HepG2 (cell line): ENCODE data around the gene PRKN. TPM values are rescaled to one million over a fixed set of nuclear protein-coding genes. Genes with fewer than 3 reads are reported as not detected.

Experiments used
- ATAC-seq: fragments of 200-7000 bp; cut with Tn5 transposase; 3 replicates; pipeline ENCODE4 v1.9.1; 2020; ENCODE audit warnings: mild to moderate bottlenecking, moderate library complexity
- BruUV-seq: library from RNA; stranded (reverse); fragments of 400-500 nt; replicated peaks from 2 replicates; lab custom pipeline; 2021; lab: Mats Ljungman, UMichigan
- CTCF ChIA-PET: fragments of 300-600 bp; formaldehyde crosslinking; extraction: SDS; loops from one replicate; lab custom pipeline; 2021; ENCODE audit warnings: low total read pairs, inconsistent platforms, low intra/inter-chr PET ratio; lab: Yijun Ruan, JAX
- POLR2A ChIA-PET: fragments of 350-600 bp; sonication (Branson Sonifier 250); formaldehyde crosslinking; loops from one replicate; lab custom pipeline; 2020; ENCODE audit warnings: antibody characterized with exemption, inconsistent platforms; lab: Yijun Ruan, JAX
- DNase-seq: peaks from one replicate; pipeline ENCODE4 v3.0.0-alpha.2; 2015; ENCODE audit warnings: low spot score
- FAIRE-seq: peaks from 3 replicates; lab custom pipeline; 2011; peaks lifted over from hg19 to GRCh38; lab: Jason Lieb, UNC
- H2AFZ ChIP-seq: one replicate; pipeline ENCODE4 v1.6.1; 2011; ENCODE audit warnings: low read length, inconsistent platforms
- H3K27ac ChIP-seq: fragments of 300-600 bp; 3 replicates; pipeline ENCODE4 v1.8.0; 2011; ENCODE audit warnings: mixed run types, mild to moderate bottlenecking, mixed read lengths, low read length, inconsistent platforms; ENCODE audit not compliant: insufficient read depth; ENCODE audit errors: extremely low read length
- H3K27me3 ChIP-seq, 2 experiments: fragments of 200-600 bp in 1 of 2; 2 replicates in 1 of 2; 3 replicates in 1 of 2; pipeline versions ENCODE4 v1.6.0 to v1.8.0; 2011; ENCODE audit warnings: low read length in 2 of 2, mild to moderate bottlenecking in 2 of 2, moderate library complexity in 2 of 2, inconsistent platforms in 1 of 2; ENCODE audit not compliant: insufficient read depth in 2 of 2, control insufficient read depth in 1 of 2
- H3K36me3 ChIP-seq, 2 experiments: fragments of 200-600 bp in 1 of 2; replicated peaks in 1 of 2; 2 replicates in 1 of 2; 3 replicates in 1 of 2; pipeline versions ENCODE4 v1.5.1 to v1.8.0; 2011; ENCODE audit warnings: low read length in 2 of 2, inconsistent platforms in 1 of 2; ENCODE audit not compliant: insufficient read depth in 2 of 2, control insufficient read depth in 1 of 2
- H3K4me1 ChIP-seq: 2 replicates; pipeline ENCODE4 v1.5.1; 2012; ENCODE audit warnings: low read length, inconsistent platforms; ENCODE audit not compliant: insufficient read depth
- H3K4me2 ChIP-seq: 2 replicates; pipeline ENCODE4 v1.6.0; 2011; ENCODE audit warnings: low read depth, low read length, inconsistent platforms
- H3K4me3 ChIP-seq, 3 experiments: fragments of 200-600 bp in 1 of 3; sonication (generic), shearing (Covaris generic) in 1 of 3; replicated peaks in 1 of 3; 2 replicates each; pipeline ENCODE4 v1.5.1; 2011 to 2016; ENCODE audit warnings: low read length in 3 of 3, inconsistent platforms in 2 of 3, low read depth in 2 of 3, mild to moderate bottlenecking in 2 of 3, control low read depth in 1 of 3, mixed read lengths in 1 of 3; ENCODE audit not compliant: insufficient read depth in 1 of 3
- H3K79me2 ChIP-seq: one replicate; pipeline ENCODE4 v1.6.1; 2011; ENCODE audit warnings: low read length, inconsistent platforms; ENCODE audit not compliant: insufficient read depth
- H3K9ac ChIP-seq: 2 replicates; pipeline ENCODE4 v1.6.0; 2011; ENCODE audit warnings: mild to moderate bottlenecking, low read depth, low read length, inconsistent platforms; ENCODE audit not compliant: insufficient read depth
- H3K9me3 ChIP-seq: 2 replicates; pipeline ENCODE4 v1.5.1; 2012; ENCODE audit warnings: mild to moderate bottlenecking, low read length
- H4K20me1 ChIP-seq: 2 replicates; pipeline ENCODE4 v1.6.0; 2011; ENCODE audit warnings: inconsistent platforms, mild to moderate bottlenecking, low read length, moderate library complexity; ENCODE audit not compliant: insufficient read depth
- CBFB ChIP-seq: sonication (generic); formaldehyde crosslinking; IDR thresholded peaks from 2 replicates; pipeline ENCODE4 v1.4.0; 2020; ENCODE audit warnings: missing genetic modification reagents
- HHEX ChIP-seq: IDR thresholded peaks from 2 replicates; pipeline ENCODE4 v1.6.1; 2016; ENCODE audit warnings: control low read depth
- JDP2 ChIP-seq: sonication (generic); formaldehyde crosslinking; IDR thresholded peaks from 2 replicates; pipeline ENCODE4 v1.8.1; 2022; ENCODE audit warnings: missing genetic modification reagents, borderline replicate concordance
- MTF2 ChIP-seq: sonication (generic); formaldehyde crosslinking; IDR thresholded peaks from 2 replicates; pipeline ENCODE4 v1.5.0; 2020; ENCODE audit warnings: missing genetic modification reagents, borderline replicate concordance
- SNRNP70 ChIP-seq: fragments of 200-400 bp; formaldehyde crosslinking; IDR thresholded peaks from 2 replicates; pipeline ENCODE4 v1.6.1; 2017; ENCODE audit warnings: mild to moderate bottlenecking, low read depth, low read length, moderate library complexity
- TARDBP ChIP-seq: sonication (generic); formaldehyde crosslinking; IDR thresholded peaks from 2 replicates; pipeline ENCODE4 v1.8.0; 2022; ENCODE audit warnings: mild to moderate bottlenecking, missing genetic modification reagents
- ZNF350 ChIP-seq: sonication (generic); formaldehyde crosslinking; IDR thresholded peaks from 2 replicates; pipeline ENCODE4 v1.4.0; 2020; ENCODE audit warnings: mild to moderate bottlenecking, low read depth, missing genetic modification reagents, borderline replicate concordance
- ZNF354B ChIP-seq: sonication (generic); formaldehyde crosslinking; IDR thresholded peaks from 2 replicates; pipeline ENCODE4 v1.8.0; 2022; ENCODE audit warnings: mild to moderate bottlenecking, missing genetic modification reagents
- ZNF460 ChIP-seq: sonication (generic); formaldehyde crosslinking; IDR thresholded peaks from 2 replicates; pipeline ENCODE4 v1.5.1; 2020; ENCODE audit warnings: missing genetic modification reagents, mild to moderate bottlenecking, borderline replicate concordance
- ZNF660 ChIP-seq: sonication (generic); formaldehyde crosslinking; IDR thresholded peaks from 2 replicates; pipeline ENCODE4 v1.5.1; 2020; ENCODE audit warnings: mild to moderate bottlenecking, low read depth, missing genetic modification reagents, borderline replicate concordance
- WGBS: methylation state at CpG from one replicate; pipeline ENCODE4 v1.1.6; 2017; ENCODE audit warnings: low lambda C conversion rate; 5-methylcytosine and 5-hydroxymethylcytosine counted together
- in situ Hi-C: cut with HindIII; loops from 2 replicates; pipeline ENCODE4 v1.10.0; 2017; ENCODE audit warnings: low pct_unique_long_range_greater_than_20kb; ENCODE audit not compliant: extremely low pct_ligation_motif_present
- intact Hi-C: fragments of 100-400 bp; cut with micrococcal nuclease; formaldehyde crosslinking; loops from one replicate; pipeline ENCODE4 v1.10.0; 2022; ENCODE audit not compliant: unreplicated experiment
- polyA plus RNA-seq, 8 experiments: library from polyadenylated mRNA; depleted of rRNA in 3 of 8; stranded (reverse) in 7 of 8; unstranded in 1 of 8; fragments of >200 nt; fragmentation: Illumina TruSeq in 4 of 8; extraction: Trizol in 4 of 8; gene quantifications; 2 replicates each; pipeline versions ENCODE4 v1.2.1 to v1.2.3, GENCODE V29; 2011 to 2016; ENCODE audit warnings: low read depth in 4 of 8, missing spikeins in 1 of 8, mixed read lengths in 1 of 8; ENCODE audit not compliant: insufficient read depth in 1 of 8
- total RNA-seq, 5 experiments: library from RNA; depleted of rRNA; stranded (reverse); fragments of >200 nt; fragmentation: Illumina TruSeq; extraction: Trizol; gene quantifications; 2 replicates each; pipeline ENCODE4 v1.2.3, GENCODE V29; 2016; ENCODE audit warnings: low read depth in 1 of 5
- TF ChIP-seq, protein P1 (sequence below): sonication (generic); formaldehyde crosslinking; IDR thresholded peaks from 2 replicates; pipeline ENCODE4 v1.5.0; 2020; ENCODE audit warnings: mild to moderate bottlenecking, missing genetic modification reagents, borderline replicate concordance

Gene PRKN
- total and polyA plus RNA-seq, 2 of the 13 experiments (the other 11 are each of a cell fraction or from before 2014, with no cell fraction given) = 0.31 to 0.44 TPM

GRCh38 chr6:161788531-161788930 lies 939.0 kb downstream of the PRKN start:
- no TSS peak for BruUV-seq
- intact Hi-C loops = no loop called here
- H3K36me3 ChIP-seq = no peaks in the 10 kb centered on the region
- no peaks in the 10 kb centered on the region for H3K27me3 ChIP-seq
- POLR2A ChIA-PET = no interaction called here
- no peak overlapping the region for H3K27ac ChIP-seq
- CTCF ChIA-PET = no interaction called here
- no peak overlapping the region for H3K9ac ChIP-seq
- no peaks in the 10 kb centered on the region for H4K20me1 ChIP-seq
- TF ChIP-seq HHEX (no peak), MTF2 (no peak), TARDBP (CRISPR knock-in tag) (no peak), SNRNP70 (no peak), ZNF350 (CRISPR knock-in tag) (no peak), JDP2 (CRISPR knock-in tag) (no peak), ZNF660 (no peak), CBFB (CRISPR knock-in tag) (no peak)
- TF ChIP-seq, all 625 proteins: peak for 0
- Histone ChIP-seq H3K4me3 (no peak overlapping the region), H3K9me3 (no peaks in the 10 kb centered on the region), H3K4me1 (no peaks in the 10 kb centered on the region), H3K4me2 (no peak overlapping the region), H2AFZ (no peak overlapping the region), H3K79me2 (no peaks in the 10 kb centered on the region)
- ATAC-seq (no peak), DNase-seq (no peak), FAIRE-seq (no peak)
- in situ Hi-C loops = no loop called here
- WGBS = 11% methylated on average over 4 of the region's 4 CpGs

- in situ Hi-C loops = no loop called here
- intact Hi-C loops = no loop called here
- Histone ChIP-seq H3K4me2 (no peak overlapping the region), H2AFZ (no peak overlapping the region), H3K9ac (no peak overlapping the region), H3K4me3 (no peak overlapping the region), H3K4me1 (no peaks in the 10 kb centered on the region), H3K27ac (no peak overlapping the region), H4K20me1 (no peaks in the 10 kb centered on the region), H3K27me3 (no peaks in the 10 kb centered on the region), H3K9me3 (no peaks in the 10 kb centered on the region), H3K36me3 (no peaks in the 10 kb centered on the region), H3K79me2 (no peaks in the 10 kb centered on the region)
- no TSS peak for BruUV-seq
- DNase-seq = no peak
- FAIRE-seq = no peak
- 51% methylated on average over 7 of the region's 7 CpGs for WGBS
- no peak for TF ChIP-seq ZNF460 (CRISPR knock-in tag)
- TF ChIP-seq, protein P1, sequence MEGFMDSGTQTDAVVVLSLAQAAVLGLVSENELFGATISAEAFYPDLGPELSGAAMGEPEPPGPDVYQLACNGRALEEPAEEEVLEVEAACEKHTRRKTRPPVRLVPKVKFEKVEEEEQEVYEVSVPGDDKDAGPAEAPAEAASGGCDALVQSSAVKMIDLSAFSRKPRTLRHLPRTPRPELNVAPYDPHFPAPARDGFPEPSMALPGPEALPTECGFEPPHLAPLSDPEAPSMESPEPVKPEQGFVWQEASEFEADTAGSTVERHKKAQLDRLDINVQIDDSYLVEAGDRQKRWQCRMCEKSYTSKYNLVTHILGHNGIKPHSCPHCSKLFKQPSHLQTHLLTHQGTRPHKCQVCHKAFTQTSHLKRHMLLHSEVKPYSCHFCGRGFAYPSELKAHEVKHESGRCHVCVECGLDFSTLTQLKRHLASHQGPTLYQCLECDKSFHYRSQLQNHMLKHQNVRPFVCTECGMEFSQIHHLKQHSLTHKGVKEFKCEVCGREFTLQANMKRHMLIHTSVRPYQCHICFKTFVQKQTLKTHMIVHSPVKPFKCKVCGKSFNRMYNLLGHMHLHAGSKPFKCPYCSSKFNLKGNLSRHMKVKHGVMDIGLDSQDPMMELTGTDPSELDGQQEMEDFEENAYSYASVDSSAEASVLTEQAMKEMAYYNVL (CRISPR knock-in tag) = no peak
- TF ChIP-seq ZNF354B = no peak
- POLR2A ChIA-PET = no interaction called here
- CTCF ChIA-PET = no interaction called here
- no peak for ATAC-seq
Measured at GRCh38 chr6:161772176-161772575, 955.4 kb downstream of the PRKN start.
